ENCODE results near the gene SV2A.

Gene SV2A

GRCh38 chr1:149931212-149931790, 13.7 kb upstream of the SV2A start:
- Histone ChIP-seq H3K27ac (ENCODE audit: low read length) (no peak overlapping the region), H3K36me3 (ENCODE audit: control insufficient read depth, insufficient read depth, low read length) (peaks cover under 1% of the 10 kb centered on the region; the same call in 1 of the 2 replicates), H3K4me3 (ENCODE audit: low read length) (no peak overlapping the region), H3K9me3 (ENCODE audit: control insufficient read depth, insufficient read depth, low read length) (no peaks in the 10 kb centered on the region), H3K4me1 (ENCODE audit: control insufficient read depth, insufficient read depth, low read length) (no peaks in the 10 kb centered on the region), H3K27me3 (ENCODE audit: control insufficient read depth, insufficient read depth, low read length) (no peaks in the 10 kb centered on the region)
- no peak for DNase-seq (ENCODE audit: low read depth, low spot score)
- no CpG with 5 or more reads among the region's 13 CpGs for WGBS (ENCODE audit: insufficient coverage, insufficient read length)

GRCh38 chr1:149929856-149930255, 12.2 kb upstream of the SV2A start:
- H3K36me3 ChIP-seq (ENCODE audit: control insufficient read depth, insufficient read depth, low read length) = peaks cover 7% of the 10 kb centered on the region
- DNase-seq (ENCODE audit: low read depth, low spot score) = no peak
- no peak overlapping the region for H3K4me3 ChIP-seq (ENCODE audit: low read length)
- no peak overlapping the region for H3K27ac ChIP-seq (ENCODE audit: low read length)
- no peaks in the 10 kb centered on the region for H3K4me1 ChIP-seq (ENCODE audit: control insufficient read depth, insufficient read depth, low read length)
- no CpG with 5 or more reads among the region's 2 CpGs for WGBS (ENCODE audit: insufficient coverage, insufficient read length)
- no peaks in the 10 kb centered on the region for H3K9me3 ChIP-seq (ENCODE audit: control insufficient read depth, insufficient read depth, low read length)
- H3K27me3 ChIP-seq (ENCODE audit: control insufficient read depth, insufficient read depth, low read length) = no peaks in the 10 kb centered on the region

- H3K4me1 ChIP-seq (ENCODE audit: control insufficient read depth, insufficient read depth, low read length) = no peaks in the 10 kb centered on the region
- H3K27me3 ChIP-seq (ENCODE audit: control insufficient read depth, insufficient read depth, low read length) = no peaks in the 10 kb centered on the region
- DNase-seq (ENCODE audit: low read depth, low spot score) = no peak
- peaks cover 14% of the 10 kb centered on the region for H3K36me3 ChIP-seq (ENCODE audit: control insufficient read depth, insufficient read depth, low read length)
- no peaks in the 10 kb centered on the region for H3K9me3 ChIP-seq (ENCODE audit: control insufficient read depth, insufficient read depth, low read length)
- no CpG with 5 or more reads among the region's 1 CpG for WGBS (ENCODE audit: insufficient coverage, insufficient read length)
- peak overlapping the region; percentile 85; the same call in 1 of the 2 replicates for H3K4me3 ChIP-seq (ENCODE audit: low read length)
- no peak overlapping the region for H3K27ac ChIP-seq (ENCODE audit: low read length)
These were observed 10.7 kb upstream of the SV2A start for GRCh38 chr1:149928401-149928724.

- Histone ChIP-seq H3K4me3 (ENCODE audit: low read length) (peak within 1 kb of the TSS; percentile 85), H3K4me1 (ENCODE audit: control insufficient read depth, insufficient read depth, low read length) (no peaks in the 10 kb centered on the region), H3K27ac (ENCODE audit: low read length) (no peak within 1 kb of the TSS), H3K27me3 (ENCODE audit: control insufficient read depth, insufficient read depth, low read length) (no peaks in the 10 kb centered on the region), H3K36me3 (ENCODE audit: control insufficient read depth, insufficient read depth, low read length) (peaks cover 17% of the 10 kb centered on the region), H3K9me3 (ENCODE audit: control insufficient read depth, insufficient read depth, low read length) (no peaks in the 10 kb centered on the region)
- no peak for DNase-seq (ENCODE audit: low read depth, low spot score)
- WGBS (ENCODE audit: insufficient coverage, insufficient read length) = no CpG with 5 or more reads among the region's 47 CpGs
These were observed 10.1 kb upstream of the SV2A start, which contains the start of gene SF3B4 for GRCh38 chr1:149927563-149928400. TSS of gene SF3B4 (minus strand) at chr1:149927803. CDS start at chr1:149927759, 44 bp downstream.

GRCh38 chr1:149927056-149927562, 9.5 kb upstream of the SV2A start:
- Histone ChIP-seq H3K36me3 (ENCODE audit: control insufficient read depth, insufficient read depth, low read length) (peaks cover 21% of the 10 kb centered on the region), H3K4me1 (ENCODE audit: control insufficient read depth, insufficient read depth, low read length) (no peaks in the 10 kb centered on the region)
- WGBS (ENCODE audit: insufficient coverage, insufficient read length) = no CpG with 5 or more reads among the region's 10 CpGs

GRCh38 chr1:149926296-149926695, 8.7 kb upstream of the SV2A start:
- DNase-seq (ENCODE audit: low read depth, low spot score) = no peak
- Histone ChIP-seq H3K27me3 (ENCODE audit: control insufficient read depth, insufficient read depth, low read length) (no peaks in the 10 kb centered on the region), H3K4me3 (ENCODE audit: low read length) (no peak overlapping the region), H3K9me3 (ENCODE audit: control insufficient read depth, insufficient read depth, low read length) (no peaks in the 10 kb centered on the region), H3K36me3 (ENCODE audit: control insufficient read depth, insufficient read depth, low read length) (peaks cover 21% of the 10 kb centered on the region), H3K4me1 (ENCODE audit: control insufficient read depth, insufficient read depth, low read length) (no peaks in the 10 kb centered on the region), H3K27ac (ENCODE audit: low read length) (no peak overlapping the region)
- no CpG with 5 or more reads among the region's 9 CpGs for WGBS (ENCODE audit: insufficient coverage, insufficient read length)

More at GRCh38 chr1:149927056-149927562, 9.5 kb upstream of the SV2A start:
- Histone ChIP-seq H3K4me3 (ENCODE audit: low read length) (peak overlapping the region; percentile 85), H3K27me3 (ENCODE audit: control insufficient read depth, insufficient read depth, low read length) (no peaks in the 10 kb centered on the region), H3K9me3 (ENCODE audit: control insufficient read depth, insufficient read depth, low read length) (no peaks in the 10 kb centered on the region), H3K27ac (ENCODE audit: low read length) (no peak overlapping the region)
- no peak for DNase-seq (ENCODE audit: low read depth, low spot score)

- Histone ChIP-seq H3K9me3 (ENCODE audit: control insufficient read depth, insufficient read depth, low read length) (no peaks in the 10 kb centered on the region), H3K36me3 (ENCODE audit: control insufficient read depth, insufficient read depth, low read length) (peaks cover 21% of the 10 kb centered on the region), H3K27ac (ENCODE audit: low read length) (no peak overlapping the region), H3K4me1 (ENCODE audit: control insufficient read depth, insufficient read depth, low read length) (no peaks in the 10 kb centered on the region), H3K4me3 (ENCODE audit: low read length) (no peak overlapping the region), H3K27me3 (ENCODE audit: control insufficient read depth, insufficient read depth, low read length) (no peaks in the 10 kb centered on the region)
- no CpG with 5 or more reads among the region's 2 CpGs for WGBS (ENCODE audit: insufficient coverage, insufficient read length)
- no peak for DNase-seq (ENCODE audit: low read depth, low spot score)
These were observed 8.1 kb upstream of the SV2A start for GRCh38 chr1:149925751-149926150.

GRCh38 chr1:149925345-149925744, 7.7 kb upstream of the SV2A start:
- no CpG with 5 or more reads among the region's 3 CpGs for WGBS (ENCODE audit: insufficient coverage, insufficient read length)
- no peak overlapping the region for H3K4me3 ChIP-seq (ENCODE audit: low read length)
- H3K4me1 ChIP-seq (ENCODE audit: control insufficient read depth, insufficient read depth, low read length) = no peaks in the 10 kb centered on the region
- H3K36me3 ChIP-seq (ENCODE audit: control insufficient read depth, insufficient read depth, low read length) = peaks cover 21% of the 10 kb centered on the region
- H3K27ac ChIP-seq (ENCODE audit: low read length) = no peak overlapping the region
- H3K9me3 ChIP-seq (ENCODE audit: control insufficient read depth, insufficient read depth, low read length) = no peaks in the 10 kb centered on the region
- H3K27me3 ChIP-seq (ENCODE audit: control insufficient read depth, insufficient read depth, low read length) = no peaks in the 10 kb centered on the region
- DNase-seq (ENCODE audit: low read depth, low spot score) = no peak

GRCh38 chr1:149923626-149924025, 6.0 kb upstream of the SV2A start:
- no peak overlapping the region for H3K4me3 ChIP-seq (ENCODE audit: low read length)
- H3K27me3 ChIP-seq (ENCODE audit: control insufficient read depth, insufficient read depth, low read length) = no peaks in the 10 kb centered on the region
- H3K4me1 ChIP-seq (ENCODE audit: control insufficient read depth, insufficient read depth, low read length) = no peaks in the 10 kb centered on the region
- H3K27ac ChIP-seq (ENCODE audit: low read length) = no peak overlapping the region
- DNase-seq (ENCODE audit: low read depth, low spot score) = no peak
- WGBS (ENCODE audit: insufficient coverage, insufficient read length) = no CpG with 5 or more reads among the region's 10 CpGs
- peaks cover 21% of the 10 kb centered on the region for H3K36me3 ChIP-seq (ENCODE audit: control insufficient read depth, insufficient read depth, low read length)
- H3K9me3 ChIP-seq (ENCODE audit: control insufficient read depth, insufficient read depth, low read length) = no peaks in the 10 kb centered on the region

- WGBS (ENCODE audit: insufficient coverage, insufficient read length) = no CpG with 5 or more reads among the region's 10 CpGs
- Histone ChIP-seq H3K4me3 (ENCODE audit: low read length) (peak overlapping the region; percentile 45), H3K4me1 (ENCODE audit: control insufficient read depth, insufficient read depth, low read length) (peaks cover 3% of the 10 kb centered on the region; the same call in 1 of the 2 replicates)
These were observed 769 bp downstream of the SV2A start for GRCh38 chr1:149916898-149917252.

More at GRCh38 chr1:149916898-149917252, 769 bp downstream of the SV2A start:
- no peaks in the 10 kb centered on the region for H3K9me3 ChIP-seq (ENCODE audit: control insufficient read depth, insufficient read depth, low read length)
- H3K27me3 ChIP-seq (ENCODE audit: control insufficient read depth, insufficient read depth, low read length) = no peaks in the 10 kb centered on the region
- peaks cover 8% of the 10 kb centered on the region; the same call in 1 of the 2 replicates for H3K36me3 ChIP-seq (ENCODE audit: control insufficient read depth, insufficient read depth, low read length)
- H3K27ac ChIP-seq (ENCODE audit: low read length) = no peak overlapping the region
- no peak for DNase-seq (ENCODE audit: low read depth, low spot score)

All from iPS DF 6.9 (cell line).